GM21381 (cell line): ENCODE results near the gene SEMA3E.

ENCODE experiments used
- ATAC-seq: cut with Tn5 transposase; IDR thresholded peaks from one replicate; pipeline ENCODE4 v1.9.1; 2021; ENCODE audit warnings: mild to moderate bottlenecking, moderate library complexity; ENCODE audit not compliant: unreplicated experiment

SEMA3E gene

GRCh38 chr7:83643012-83643411 lies 5.9 kb downstream of the SEMA3E start:
- no peak for ATAC-seq

GRCh38 chr7:83640731-83641537 lies 8.0 kb downstream of the SEMA3E start:
- ATAC-seq: no peak

- no peak for ATAC-seq
Measured at GRCh38 chr7:83640240-83640639, 8.7 kb downstream of the SEMA3E start.

GRCh38 chr7:83633516-83633915 lies 15.4 kb downstream of the SEMA3E start:
- no peak for ATAC-seq

- no peak for ATAC-seq
Measured at GRCh38 chr7:83629117-83629880, 19.6 kb downstream of the SEMA3E start.

GRCh38 chr7:83617858-83618257 lies 31.1 kb downstream of the SEMA3E start:
- no peak for ATAC-seq

GRCh38 chr7:83614112-83614511 lies 34.8 kb downstream of the SEMA3E start:
- ATAC-seq: no peak

- ATAC-seq: no peak
Measured at GRCh38 chr7:83613232-83613631, 35.7 kb downstream of the SEMA3E start.

GRCh38 chr7:83611776-83612175 lies 37.2 kb downstream of the SEMA3E start:
- ATAC-seq: no peak

- ATAC-seq: no peak
Measured at GRCh38 chr7:83610649-83611304, 38.2 kb downstream of the SEMA3E start.

- ATAC-seq: no peak
Measured at GRCh38 chr7:83608716-83609115, 40.2 kb downstream of the SEMA3E start.

- ATAC-seq: no peak
Measured at GRCh38 chr7:83603649-83604048, 45.3 kb downstream of the SEMA3E start.

- no peak for ATAC-seq
Measured at GRCh38 chr7:83599131-83599530, 49.8 kb downstream of the SEMA3E start.

GRCh38 chr7:83593921-83594475 lies 54.9 kb downstream of the SEMA3E start:
- ATAC-seq: no peak

GRCh38 chr7:83588602-83589240 lies 60.2 kb downstream of the SEMA3E start:
- ATAC-seq: no peak

- no peak for ATAC-seq
Measured at GRCh38 chr7:83586281-83586680, 62.7 kb downstream of the SEMA3E start.

- ATAC-seq: no peak
Measured at GRCh38 chr7:83581667-83582435, 67.1 kb downstream of the SEMA3E start.

- no peak for ATAC-seq
Measured at GRCh38 chr7:83579740-83580139, 69.2 kb downstream of the SEMA3E start.

GRCh38 chr7:83575436-83575835 lies 73.5 kb downstream of the SEMA3E start:
- ATAC-seq: no peak

- no peak for ATAC-seq
Measured at GRCh38 chr7:83574616-83575015, 74.3 kb downstream of the SEMA3E start.
